HEK293 (cell line): ENCODE measurements around the gene CYB5R3.

ENCODE experiments used
- CTCF ChIA-PET: fragments of 350-600 bp; formaldehyde crosslinking; extraction: SDS; loops from one replicate; lab custom pipeline; 2021; ENCODE audit warnings: antibody characterized with exemption; lab: Yijun Ruan, JAX
- POLR2A ChIA-PET: fragments of 300-600 bp; formaldehyde crosslinking; extraction: SDS; loops from one replicate; lab custom pipeline; 2020; ENCODE audit warnings: antibody characterized with exemption, inconsistent platforms; lab: Yijun Ruan, JAX
- H3K27ac ChIP-seq: fragments of 200-500 bp; sonication (Bioruptor generic); 2 replicates; pipeline ENCODE4 v1.5.1; 2014; ENCODE audit warnings: low read depth, low read length, control low read depth, inconsistent platforms; ENCODE audit errors: extremely low read depth
- H3K36me3 ChIP-seq, 2 experiments: fragments of 200-500 bp in 1 of 2; sonication (Bioruptor generic) in 1 of 2; 1 replicate in 1 of 2; 2 replicates in 1 of 2; pipeline ENCODE4 v1.5.1; 2014 to 2017; ENCODE audit warnings: inconsistent platforms in 2 of 2, low read length in 2 of 2; ENCODE audit not compliant: control insufficient read depth in 2 of 2, insufficient read depth in 1 of 2
- H3K4me1 ChIP-seq: fragments of 200-500 bp; sonication (Bioruptor generic); 2 replicates; pipeline ENCODE4 v1.5.1; 2014; ENCODE audit warnings: mild to moderate bottlenecking, low read length, inconsistent platforms; ENCODE audit not compliant: control insufficient read depth, insufficient read depth
- H3K4me3 ChIP-seq: 2 replicates; pipeline ENCODE4 v1.5.1; 2011; ENCODE audit warnings: low read depth, mild to moderate bottlenecking, control low read depth, low read length, moderate library complexity
- H3K9me3 ChIP-seq: fragments of 200-500 bp; sonication (Bioruptor generic); 2 replicates; pipeline ENCODE4 v1.5.1; 2014; ENCODE audit warnings: low read depth, low read length, inconsistent platforms; ENCODE audit not compliant: control insufficient read depth, insufficient read depth
- GLIS2 ChIP-seq: fragments of 450-650 bp; formaldehyde crosslinking; IDR thresholded peaks from 2 replicates; pipeline ENCODE4 v1.5.1; 2016; ENCODE audit warnings: missing biosample characterization, missing genetic modification characterization
- HOXC10 ChIP-seq: sonication (generic); formaldehyde crosslinking; IDR thresholded peaks from 2 replicates; pipeline ENCODE4 v1.8.1; 2023; ENCODE audit warnings: mild to moderate bottlenecking, missing genetic modification reagents
- IKZF3 ChIP-seq: fragments of 450-650 bp; IDR thresholded peaks from 2 replicates; pipeline ENCODE4 v1.5.0; 2018; ENCODE audit warnings: missing biosample characterization, mild to moderate bottlenecking, missing genetic modification characterization, moderate library complexity
- KLF8 ChIP-seq: fragments of 450-650 bp; formaldehyde crosslinking; IDR thresholded peaks from 2 replicates; pipeline ENCODE4 v1.5.1; 2016; ENCODE audit warnings: missing biosample characterization, missing genetic modification characterization
- MZF1 ChIP-seq: fragments of 450-650 bp; formaldehyde crosslinking; IDR thresholded peaks from 2 replicates; pipeline ENCODE4 v1.5.1; 2017; ENCODE audit warnings: missing biosample characterization, missing genetic modification characterization, borderline replicate concordance
- OVOL3 ChIP-seq: fragments of 450-650 bp; formaldehyde crosslinking; IDR thresholded peaks from 2 replicates; pipeline ENCODE4 v1.5.1; 2016; ENCODE audit warnings: missing biosample characterization, missing genetic modification characterization
- PRDM1 ChIP-seq: fragments of 450-650 bp; formaldehyde crosslinking; IDR thresholded peaks from 2 replicates; pipeline ENCODE4; 2016; ENCODE audit warnings: missing biosample characterization, missing genetic modification characterization
- SP2 ChIP-seq: fragments of 450-650 bp; formaldehyde crosslinking; IDR thresholded peaks from 2 replicates; pipeline ENCODE4 v1.5.1; 2016; ENCODE audit warnings: missing biosample characterization, missing genetic modification characterization
- ZBTB20 ChIP-seq: fragments of 450-650 bp; formaldehyde crosslinking; IDR thresholded peaks from 2 replicates; pipeline ENCODE4 v1.5.1; 2016; ENCODE audit warnings: missing biosample characterization, missing genetic modification characterization
- ZBTB7A ChIP-seq: fragments of 450-650 bp; formaldehyde crosslinking; IDR thresholded peaks from 2 replicates; pipeline ENCODE4 v1.5.1; 2016; ENCODE audit warnings: low read depth, missing biosample characterization, missing genetic modification characterization
- ZNF10 ChIP-seq: fragments of 450-650 bp; formaldehyde crosslinking; IDR thresholded peaks from 2 replicates; pipeline ENCODE4 v1.5.1; 2017; ENCODE audit warnings: missing biosample characterization, missing genetic modification characterization
- ZNF302 ChIP-seq: fragments of 450-650 bp; formaldehyde crosslinking; IDR thresholded peaks from 2 replicates; pipeline ENCODE4 v1.5.1; 2016; ENCODE audit warnings: missing biosample characterization, missing genetic modification characterization, low read depth
- ZNF555 ChIP-seq: fragments of 450-650 bp; formaldehyde crosslinking; conservative IDR thresholded peaks from 2 replicates; pipeline ENCODE4 v1.5.1; 2017; ENCODE audit warnings: missing biosample characterization, mild to moderate bottlenecking, missing genetic modification characterization, inconsistent platforms
- ZNF560 ChIP-seq: fragments of 450-650 bp; formaldehyde crosslinking; IDR thresholded peaks from 2 replicates; pipeline ENCODE4 v1.5.1; 2017; ENCODE audit warnings: missing biosample characterization, missing genetic modification characterization, borderline replicate concordance
- ZNF660 ChIP-seq: fragments of 450-650 bp; IDR thresholded peaks from 2 replicates; pipeline ENCODE4 v1.5.1; 2018; ENCODE audit warnings: missing biosample characterization, mild to moderate bottlenecking, missing genetic modification characterization
- ZXDB ChIP-seq: fragments of 450-650 bp; formaldehyde crosslinking; IDR thresholded peaks from 2 replicates; pipeline ENCODE4 v1.5.1; 2016; ENCODE audit warnings: missing biosample characterization, missing genetic modification characterization
- TF ChIP-seq, protein P1 (sequence below): fragments of 450-650 bp; formaldehyde crosslinking; optimal IDR thresholded peaks from 2 replicates; pipeline ENCODE3; 2016; ENCODE audit warnings: missing biosample characterization, mild to moderate bottlenecking, missing genetic modification characterization
- TF ChIP-seq, protein P2 (sequence below): fragments of 450-650 bp; formaldehyde crosslinking; IDR thresholded peaks from 2 replicates; pipeline ENCODE4 v1.5.1; 2016; ENCODE audit warnings: missing biosample characterization, missing genetic modification characterization
- TF ChIP-seq, protein P3 (sequence below): fragments of 450-650 bp; formaldehyde crosslinking; conservative IDR thresholded peaks from 2 replicates; pipeline ENCODE4 v1.5.1; 2016; ENCODE audit warnings: low read depth, missing biosample characterization, missing genetic modification characterization
- TF ChIP-seq, protein P4 (sequence below): fragments of 450-650 bp; formaldehyde crosslinking; conservative IDR thresholded peaks from 2 replicates; pipeline ENCODE4 v1.5.1; 2016; ENCODE audit warnings: low read depth, missing biosample characterization, missing genetic modification characterization
- TF ChIP-seq, protein P5 (sequence below): fragments of 450-650 bp; formaldehyde crosslinking; IDR thresholded peaks from 2 replicates; pipeline ENCODE4 v1.5.1; 2017; ENCODE audit warnings: missing biosample characterization, missing genetic modification characterization
- TF ChIP-seq, protein P6 (sequence below): fragments of 450-650 bp; formaldehyde crosslinking; IDR thresholded peaks from 2 replicates; pipeline ENCODE4 v1.5.1; 2016; ENCODE audit warnings: missing biosample characterization, missing genetic modification characterization

The CYB5R3 gene

DNA sequence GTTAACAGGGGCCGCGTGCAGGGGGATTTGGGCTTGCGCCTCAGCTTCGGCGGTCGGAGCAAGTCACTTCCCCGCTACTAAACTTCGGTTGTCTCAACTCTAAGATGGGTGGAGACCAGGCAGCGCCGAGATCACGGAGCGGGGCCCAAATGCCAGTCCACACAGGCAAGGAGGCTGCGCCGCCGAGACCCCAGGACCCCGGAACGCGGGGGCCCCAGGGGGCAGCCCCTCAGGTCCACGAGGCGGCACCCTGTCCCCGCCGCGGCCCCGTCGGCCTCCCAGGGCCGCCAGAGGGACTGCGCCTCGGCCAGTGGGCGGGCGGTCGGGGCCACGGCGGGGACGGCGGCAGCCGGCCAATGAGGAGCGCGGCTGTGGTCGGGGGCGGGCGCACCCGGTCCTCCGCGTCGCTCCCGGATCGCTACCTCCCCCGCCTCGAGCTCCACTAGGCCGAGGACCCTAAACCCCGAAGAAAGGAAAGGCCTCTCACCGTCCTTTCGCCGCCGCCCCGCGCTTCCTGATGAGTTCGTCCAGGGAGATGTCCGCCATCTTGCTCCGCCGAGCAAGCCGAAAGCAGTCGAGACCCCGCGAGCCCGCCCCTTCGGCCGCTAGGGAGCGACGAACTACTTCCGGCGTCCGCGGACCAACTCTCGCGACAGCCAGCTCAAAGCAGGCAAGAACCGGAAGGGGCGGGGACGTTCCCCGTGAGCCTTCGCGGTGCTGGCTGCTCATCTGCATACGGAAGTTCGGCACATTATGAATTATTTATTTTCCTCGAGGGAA is 34.7 kb downstream of the CYB5R3 start, which contains the start of gene POLDIP3:
TSS of gene POLDIP3 (minus strand) at position 572 of the 780 bp plus-strand sequence. CDS start at position 546, 26 bp downstream.
- H3K36me3 ChIP-seq = peaks cover 12 to 41% of the 10 kb centered on the region in 2 experiments
- peak within 1 kb of the TSS; percentile 90 for H3K4me3 ChIP-seq
- no peaks in the 10 kb centered on the region for H3K9me3 ChIP-seq
- ChIA-PET CTCF (interaction anchor here (0.6 to 1.2 kb wide), 4 partner anchors 8 to 656 kb away, joined by 3 to 7 read pairs (median 3); partner anchors contain the start of gene ATP5MGL), POLR2A (interaction anchor here (0.5 to 2.7 kb wide), 16 partner anchors 12 to 1166 kb away, joined by 3 to 18 read pairs (median 4); partner anchors contain the start of genes CENPM, CYB5R3 and TTLL12)
- peak within 1 kb of the TSS; percentile 86 for H3K27ac ChIP-seq
- peaks cover 6% of the 10 kb centered on the region; the same call in 1 of the 2 replicates for H3K4me1 ChIP-seq
- no peak for TF ChIP-seq ZNF555 (tag by site-specific recombination)
- TF ChIP-seq HOXC10 = 0 out of 2 replicates have a peak, but pooled peaks have one; percentile 26
- TF ChIP-seq MZF1 (tag by site-specific recombination) = no peak
- peak; percentile 84; the same call in 1 of the 2 replicates for TF ChIP-seq ZBTB7A
- TF ChIP-seq IKZF3 (tag by site-specific recombination) = 0 out of 2 replicates have a peak, but pooled peaks have one; percentile 53
- peak; percentile 88 for TF ChIP-seq GLIS2
- TF ChIP-seq, protein P1, sequence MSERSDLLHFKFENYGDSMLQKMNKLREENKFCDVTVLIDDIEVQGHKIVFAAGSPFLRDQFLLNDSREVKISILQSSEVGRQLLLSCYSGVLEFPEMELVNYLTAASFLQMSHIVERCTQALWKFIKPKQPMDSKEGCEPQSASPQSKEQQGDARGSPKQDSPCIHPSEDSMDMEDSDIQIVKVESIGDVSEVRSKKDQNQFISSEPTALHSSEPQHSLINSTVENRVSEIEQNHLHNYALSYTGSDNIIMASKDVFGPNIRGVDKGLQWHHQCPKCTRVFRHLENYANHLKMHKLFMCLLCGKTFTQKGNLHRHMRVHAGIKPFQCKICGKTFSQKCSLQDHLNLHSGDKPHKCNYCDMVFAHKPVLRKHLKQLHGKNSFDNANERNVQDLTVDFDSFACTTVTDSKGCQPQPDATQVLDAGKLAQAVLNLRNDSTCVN (tag by site-specific recombination) = peak; percentile 85
- TF ChIP-seq ZBTB20 (tag by site-specific recombination) = peak; percentile 89
- TF ChIP-seq, protein P2, sequence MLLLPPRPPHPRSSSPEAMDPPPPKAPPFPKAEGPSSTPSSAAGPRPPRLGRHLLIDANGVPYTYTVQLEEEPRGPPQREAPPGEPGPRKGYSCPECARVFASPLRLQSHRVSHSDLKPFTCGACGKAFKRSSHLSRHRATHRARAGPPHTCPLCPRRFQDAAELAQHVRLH = peak; percentile 96
- TF ChIP-seq, protein P3, sequence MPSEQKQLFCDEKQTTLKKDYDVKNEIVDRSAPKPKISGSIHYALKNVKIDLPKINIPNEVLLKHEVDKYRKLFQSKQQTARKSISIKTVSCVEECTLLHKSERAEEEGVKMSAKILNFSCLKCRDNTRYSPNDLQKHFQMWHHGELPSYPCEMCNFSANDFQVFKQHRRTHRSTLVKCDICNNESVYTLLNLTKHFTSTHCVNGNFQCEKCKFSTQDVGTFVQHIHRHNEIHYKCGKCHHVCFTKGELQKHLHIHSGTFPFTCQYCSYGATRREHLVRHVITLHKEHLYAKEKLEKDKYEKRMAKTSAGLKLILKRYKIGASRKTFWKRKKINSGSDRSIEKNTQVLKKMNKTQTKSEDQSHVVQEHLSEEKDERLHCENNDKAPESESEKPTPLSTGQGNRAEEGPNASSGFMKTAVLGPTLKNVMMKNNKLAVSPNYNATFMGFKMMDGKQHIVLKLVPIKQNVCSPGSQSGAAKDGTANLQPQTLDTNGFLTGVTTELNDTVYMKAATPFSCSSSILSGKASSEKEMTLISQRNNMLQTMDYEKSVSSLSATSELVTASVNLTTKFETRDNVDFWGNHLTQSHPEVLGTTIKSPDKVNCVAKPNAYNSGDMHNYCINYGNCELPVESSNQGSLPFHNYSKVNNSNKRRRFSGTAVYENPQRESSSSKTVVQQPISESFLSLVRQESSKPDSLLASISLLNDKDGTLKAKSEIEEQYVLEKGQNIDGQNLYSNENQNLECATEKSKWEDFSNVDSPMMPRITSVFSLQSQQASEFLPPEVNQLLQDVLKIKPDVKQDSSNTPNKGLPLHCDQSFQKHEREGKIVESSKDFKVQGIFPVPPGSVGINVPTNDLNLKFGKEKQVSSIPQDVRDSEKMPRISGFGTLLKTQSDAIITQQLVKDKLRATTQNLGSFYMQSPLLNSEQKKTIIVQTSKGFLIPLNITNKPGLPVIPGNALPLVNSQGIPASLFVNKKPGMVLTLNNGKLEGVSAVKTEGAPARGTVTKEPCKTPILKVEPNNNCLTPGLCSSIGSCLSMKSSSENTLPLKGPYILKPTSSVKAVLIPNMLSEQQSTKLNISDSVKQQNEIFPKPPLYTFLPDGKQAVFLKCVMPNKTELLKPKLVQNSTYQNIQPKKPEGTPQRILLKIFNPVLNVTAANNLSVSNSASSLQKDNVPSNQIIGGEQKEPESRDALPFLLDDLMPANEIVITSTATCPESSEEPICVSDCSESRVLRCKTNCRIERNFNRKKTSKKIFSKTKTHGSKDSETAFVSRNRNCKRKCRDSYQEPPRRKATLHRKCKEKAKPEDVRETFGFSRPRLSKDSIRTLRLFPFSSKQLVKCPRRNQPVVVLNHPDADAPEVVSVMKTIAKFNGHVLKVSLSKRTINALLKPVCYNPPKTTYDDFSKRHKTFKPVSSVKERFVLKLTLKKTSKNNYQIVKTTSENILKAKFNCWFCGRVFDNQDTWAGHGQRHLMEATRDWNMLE (tag by site-specific recombination) = peak; percentile 75
- TF ChIP-seq ZNF302 (tag by site-specific recombination) = no peak
- TF ChIP-seq, protein P4, sequence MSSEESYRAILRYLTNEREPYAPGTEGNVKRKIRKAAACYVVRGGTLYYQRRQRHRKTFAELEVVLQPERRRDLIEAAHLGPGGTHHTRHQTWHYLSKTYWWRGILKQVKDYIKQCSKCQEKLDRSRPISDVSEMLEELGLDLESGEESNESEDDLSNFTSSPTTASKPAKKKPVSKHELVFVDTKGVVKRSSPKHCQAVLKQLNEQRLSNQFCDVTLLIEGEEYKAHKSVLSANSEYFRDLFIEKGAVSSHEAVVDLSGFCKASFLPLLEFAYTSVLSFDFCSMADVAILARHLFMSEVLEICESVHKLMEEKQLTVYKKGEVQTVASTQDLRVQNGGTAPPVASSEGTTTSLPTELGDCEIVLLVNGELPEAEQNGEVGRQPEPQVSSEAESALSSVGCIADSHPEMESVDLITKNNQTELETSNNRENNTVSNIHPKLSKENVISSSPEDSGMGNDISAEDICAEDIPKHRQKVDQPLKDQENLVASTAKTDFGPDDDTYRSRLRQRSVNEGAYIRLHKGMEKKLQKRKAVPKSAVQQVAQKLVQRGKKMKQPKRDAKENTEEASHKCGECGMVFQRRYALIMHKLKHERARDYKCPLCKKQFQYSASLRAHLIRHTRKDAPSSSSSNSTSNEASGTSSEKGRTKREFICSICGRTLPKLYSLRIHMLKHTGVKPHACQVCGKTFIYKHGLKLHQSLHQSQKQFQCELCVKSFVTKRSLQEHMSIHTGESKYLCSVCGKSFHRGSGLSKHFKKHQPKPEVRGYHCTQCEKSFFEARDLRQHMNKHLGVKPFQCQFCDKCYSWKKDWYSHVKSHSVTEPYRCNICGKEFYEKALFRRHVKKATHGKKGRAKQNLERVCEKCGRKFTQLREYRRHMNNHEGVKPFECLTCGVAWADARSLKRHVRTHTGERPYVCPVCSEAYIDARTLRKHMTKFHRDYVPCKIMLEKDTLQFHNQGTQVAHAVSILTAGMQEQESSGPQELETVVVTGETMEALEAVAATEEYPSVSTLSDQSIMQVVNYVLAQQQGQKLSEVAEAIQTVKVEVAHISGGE (tag by site-specific recombination) = peak; percentile 81
- TF ChIP-seq, protein P5, sequence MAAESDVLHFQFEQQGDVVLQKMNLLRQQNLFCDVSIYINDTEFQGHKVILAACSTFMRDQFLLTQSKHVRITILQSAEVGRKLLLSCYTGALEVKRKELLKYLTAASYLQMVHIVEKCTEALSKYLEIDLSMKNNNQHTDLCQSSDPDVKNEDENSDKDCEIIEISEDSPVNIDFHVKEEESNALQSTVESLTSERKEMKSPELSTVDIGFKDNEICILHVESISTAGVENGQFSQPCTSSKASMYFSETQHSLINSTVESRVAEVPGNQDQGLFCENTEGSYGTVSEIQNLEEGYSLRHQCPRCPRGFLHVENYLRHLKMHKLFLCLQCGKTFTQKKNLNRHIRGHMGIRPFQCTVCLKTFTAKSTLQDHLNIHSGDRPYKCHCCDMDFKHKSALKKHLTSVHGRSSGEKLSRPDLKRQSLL (tag by site-specific recombination) = no peak
- peak; percentile 61; the same call in 1 of the 2 replicates for TF ChIP-seq ZNF660 (tag by site-specific recombination)
- TF ChIP-seq ZXDB (tag by site-specific recombination) = peak; percentile 73
- TF ChIP-seq PRDM1 = 0 out of 2 replicates have a peak, but pooled peaks have one; percentile 35
- peak; percentile 78 for TF ChIP-seq KLF8
- TF ChIP-seq, protein P6, sequence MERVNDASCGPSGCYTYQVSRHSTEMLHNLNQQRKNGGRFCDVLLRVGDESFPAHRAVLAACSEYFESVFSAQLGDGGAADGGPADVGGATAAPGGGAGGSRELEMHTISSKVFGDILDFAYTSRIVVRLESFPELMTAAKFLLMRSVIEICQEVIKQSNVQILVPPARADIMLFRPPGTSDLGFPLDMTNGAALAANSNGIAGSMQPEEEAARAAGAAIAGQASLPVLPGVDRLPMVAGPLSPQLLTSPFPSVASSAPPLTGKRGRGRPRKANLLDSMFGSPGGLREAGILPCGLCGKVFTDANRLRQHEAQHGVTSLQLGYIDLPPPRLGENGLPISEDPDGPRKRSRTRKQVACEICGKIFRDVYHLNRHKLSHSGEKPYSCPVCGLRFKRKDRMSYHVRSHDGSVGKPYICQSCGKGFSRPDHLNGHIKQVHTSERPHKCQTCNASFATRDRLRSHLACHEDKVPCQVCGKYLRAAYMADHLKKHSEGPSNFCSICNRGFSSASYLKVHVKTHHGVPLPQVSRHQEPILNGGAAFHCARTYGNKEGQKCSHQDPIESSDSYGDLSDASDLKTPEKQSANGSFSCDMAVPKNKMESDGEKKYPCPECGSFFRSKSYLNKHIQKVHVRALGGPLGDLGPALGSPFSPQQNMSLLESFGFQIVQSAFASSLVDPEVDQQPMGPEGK (tag by site-specific recombination) = peak; percentile 69
- TF ChIP-seq ZNF10 (tag by site-specific recombination) = no peak
- no peak for TF ChIP-seq ZNF560 (tag by site-specific recombination)
- TF ChIP-seq OVOL3 (tag by site-specific recombination) = peak; percentile 93; the same call in 1 of the 2 replicates
- TF ChIP-seq SP2 (tag by site-specific recombination) = peak; percentile 92
